ENCODE measurements around the gene JAKMIP1.

Gene JAKMIP1

DNA sequence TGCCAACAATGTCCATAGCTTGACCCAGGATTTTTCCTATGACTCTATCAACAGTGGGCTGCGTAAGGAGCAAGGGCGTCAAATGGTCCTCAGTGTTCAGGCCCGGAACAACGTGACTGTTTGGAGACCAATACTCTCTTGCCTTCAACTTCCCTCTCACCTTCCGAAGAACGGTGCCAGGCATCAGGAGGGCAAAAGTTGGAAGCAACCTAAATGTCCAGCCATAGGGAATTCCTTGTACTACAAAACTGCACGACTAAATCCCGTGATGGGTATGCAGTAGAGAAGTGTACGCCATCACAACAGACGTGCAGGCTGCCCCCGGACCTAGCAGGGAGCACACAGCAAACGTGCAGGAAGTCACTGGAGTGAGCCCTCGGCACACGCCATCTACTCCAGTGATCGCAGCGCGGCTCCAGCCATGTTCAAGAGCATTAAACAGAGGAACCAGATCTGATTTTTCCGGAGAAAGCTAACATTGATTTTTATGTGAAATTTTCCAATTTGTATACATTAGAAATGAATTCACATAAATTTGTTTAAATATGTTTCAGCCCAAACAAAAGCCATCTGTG lies 79.0 kb downstream of the JAKMIP1 start:
- DNase-seq (ENCODE audit: low spot score) = no peak

DNA sequence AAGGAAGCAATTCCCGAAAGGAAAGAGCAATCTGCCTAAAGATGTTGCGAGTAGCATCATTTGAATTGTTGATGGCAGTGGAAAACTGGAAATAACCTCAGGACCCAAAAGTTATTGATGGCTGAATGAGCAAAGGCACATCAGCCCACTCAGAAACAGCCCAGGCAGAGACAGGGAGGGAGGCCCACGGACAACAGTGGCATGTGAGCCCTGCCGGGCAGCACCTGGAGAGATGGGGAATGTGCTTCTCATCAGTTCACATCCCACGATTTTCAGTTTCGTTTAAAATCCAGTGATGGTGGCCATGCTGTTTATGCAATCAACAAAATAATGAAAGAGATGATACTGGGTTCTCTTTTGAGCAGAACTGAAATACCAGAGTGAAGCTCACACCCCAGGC lies 80.0 kb downstream of the JAKMIP1 start:
- DNase-seq (ENCODE audit: low spot score) = no peak

DNA sequence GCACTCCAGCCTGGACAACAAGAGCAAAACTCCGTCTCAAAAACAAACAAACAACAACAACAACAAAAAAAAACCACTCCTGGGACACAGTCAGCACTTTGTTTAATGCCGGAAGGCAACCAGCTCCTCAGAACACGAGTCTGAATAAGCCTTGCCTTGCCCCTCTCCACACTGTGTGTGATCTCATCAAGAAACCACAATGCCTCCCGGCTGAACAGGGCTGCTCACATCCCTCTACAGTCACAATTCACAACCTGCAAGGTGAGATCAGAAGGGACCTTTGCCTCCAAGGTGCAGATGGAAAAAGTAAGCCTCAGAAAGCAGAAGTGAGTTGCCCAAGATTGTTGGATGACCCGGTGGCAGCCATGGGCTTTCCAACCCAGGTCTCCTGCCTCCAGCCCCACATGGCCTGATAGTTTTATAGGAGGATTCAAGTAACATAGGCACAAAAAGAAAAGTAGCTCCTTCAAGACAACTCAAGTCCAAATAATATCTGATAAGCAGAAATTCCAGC lies 80.8 kb downstream of the JAKMIP1 start:
- no peak for DNase-seq (ENCODE audit: low spot score)

DNA sequence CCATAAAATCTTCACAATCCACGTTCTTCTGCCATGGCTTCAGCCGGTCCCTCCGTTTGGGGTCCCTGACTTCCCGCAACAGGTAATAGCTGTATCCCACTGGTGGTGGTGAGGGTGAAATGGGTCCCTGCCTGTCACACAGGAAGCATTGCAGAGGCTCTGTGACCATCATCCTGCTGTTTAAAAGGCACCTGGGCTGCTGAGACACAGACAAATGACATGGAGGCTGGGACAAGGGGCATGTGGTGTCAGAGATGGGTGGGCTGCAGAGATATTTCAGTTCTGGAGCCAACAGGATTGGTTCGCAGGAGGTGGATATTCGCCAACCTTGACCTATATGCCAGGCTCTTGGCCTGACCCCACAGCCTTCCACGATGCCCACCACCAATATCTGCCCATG lies 82.1 kb downstream of the JAKMIP1 start:
- no peak for DNase-seq (ENCODE audit: low spot score)

DNA sequence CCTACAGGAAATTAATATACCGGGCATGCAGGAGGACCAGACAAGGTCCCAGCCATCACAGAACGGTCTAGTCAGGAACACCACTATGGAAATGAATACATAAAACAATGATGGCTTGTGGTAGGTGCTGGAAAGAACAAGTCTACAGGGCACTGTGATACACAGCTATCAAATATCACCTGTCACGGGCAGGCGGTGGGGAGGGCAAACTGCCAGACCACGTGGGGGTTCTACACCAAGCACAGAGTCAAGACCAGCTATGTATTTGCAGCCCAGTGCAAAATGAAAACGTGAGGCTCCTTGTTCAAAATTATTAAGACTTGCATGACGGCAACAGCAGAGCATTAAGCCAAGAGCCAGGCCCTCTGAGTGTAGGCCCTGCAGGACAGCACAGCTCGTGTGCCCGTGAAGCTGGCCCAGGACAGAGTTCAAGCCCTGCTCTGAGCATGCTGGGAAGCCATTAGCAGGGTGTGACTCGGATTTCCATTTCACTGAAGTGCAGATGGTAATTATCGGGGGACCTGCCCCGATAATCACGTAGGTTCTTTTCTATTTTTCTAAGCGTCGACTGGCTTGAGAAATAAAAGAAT lies 83.6 kb downstream of the JAKMIP1 start:
- DNase-seq (ENCODE audit: low spot score) = no peak

DNA sequence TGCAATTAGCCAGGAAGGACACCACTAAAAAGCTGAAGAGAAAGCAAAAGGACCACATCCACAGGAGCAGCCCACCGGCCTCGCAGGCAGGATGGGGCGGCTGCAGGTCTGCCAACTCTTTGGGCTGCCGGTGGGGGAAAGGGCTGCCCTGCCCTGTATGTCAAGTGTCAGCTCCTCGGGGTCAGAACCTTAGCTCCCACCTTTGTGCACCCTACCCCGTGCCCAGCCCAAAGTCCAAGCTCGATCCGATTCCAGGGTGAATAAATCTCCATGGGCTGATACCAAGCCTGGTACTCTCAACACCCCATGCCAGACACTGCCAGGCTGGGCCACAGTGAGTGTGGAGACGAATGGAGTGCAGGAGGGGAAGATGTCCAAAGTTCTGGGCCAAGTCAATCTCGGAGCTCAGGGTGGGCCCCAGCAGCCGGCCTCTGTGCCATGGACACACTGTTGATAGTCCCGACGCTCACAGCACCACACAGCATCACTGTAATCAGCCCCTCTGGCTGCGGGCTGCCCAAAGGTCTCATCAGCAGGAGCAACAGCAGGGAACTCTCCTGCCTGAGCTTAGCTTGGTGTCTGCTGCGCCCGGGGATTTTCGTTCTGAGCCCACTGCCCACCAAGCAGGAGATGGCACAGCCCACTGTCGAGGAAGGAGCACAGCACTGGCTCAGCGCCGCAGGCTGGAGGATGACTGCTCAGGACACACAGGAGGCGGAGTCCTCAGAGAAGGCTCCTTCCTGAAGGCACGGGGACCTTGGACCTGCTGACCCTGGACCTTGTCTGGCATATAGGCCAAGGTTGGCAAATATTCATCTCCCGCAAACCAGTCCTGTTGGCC lies 84.4 kb downstream of the JAKMIP1 start:
- no peak for DNase-seq (ENCODE audit: low spot score)

DNA sequence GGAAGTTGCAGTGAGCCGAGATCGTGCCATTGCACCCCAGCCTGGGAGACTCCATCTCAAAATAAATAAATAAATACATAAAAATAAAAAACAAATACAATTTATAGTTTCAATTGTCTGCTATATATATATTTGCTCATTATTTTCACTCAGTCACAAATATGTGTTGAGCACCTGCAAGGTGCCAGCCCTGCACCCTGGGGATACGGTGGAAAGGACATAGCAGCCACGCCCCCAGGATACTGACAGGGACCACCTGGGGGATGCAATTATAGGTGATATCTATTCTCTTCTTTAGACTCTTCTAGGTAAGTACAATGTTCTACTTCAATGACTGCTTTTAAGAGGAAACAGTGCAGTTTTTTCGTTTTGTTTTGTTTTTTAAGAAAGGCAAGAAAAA lies 85.0 kb downstream of the JAKMIP1 start:
- no peak for DNase-seq (ENCODE audit: low spot score)

DNA sequence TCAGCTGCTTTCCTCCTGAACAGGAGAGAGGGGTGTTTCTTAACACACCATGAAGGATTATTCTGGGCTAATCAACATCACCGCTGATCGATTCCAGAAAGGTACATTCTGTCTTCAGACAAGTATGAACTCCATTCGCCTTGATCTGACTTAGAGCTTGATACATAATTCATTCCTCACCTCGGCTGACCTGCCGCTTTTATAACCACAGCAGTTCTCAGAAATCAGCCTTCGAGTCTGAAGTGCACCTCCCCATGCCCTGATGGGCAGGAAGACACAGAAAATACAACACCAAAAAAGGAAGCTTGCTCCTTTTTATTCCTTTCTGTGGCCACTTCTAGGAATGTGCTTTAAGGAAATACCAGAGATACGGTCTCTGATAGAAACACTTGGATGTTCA lies 85.7 kb downstream of the JAKMIP1 start:
- no peak for DNase-seq (ENCODE audit: low spot score)

DNA sequence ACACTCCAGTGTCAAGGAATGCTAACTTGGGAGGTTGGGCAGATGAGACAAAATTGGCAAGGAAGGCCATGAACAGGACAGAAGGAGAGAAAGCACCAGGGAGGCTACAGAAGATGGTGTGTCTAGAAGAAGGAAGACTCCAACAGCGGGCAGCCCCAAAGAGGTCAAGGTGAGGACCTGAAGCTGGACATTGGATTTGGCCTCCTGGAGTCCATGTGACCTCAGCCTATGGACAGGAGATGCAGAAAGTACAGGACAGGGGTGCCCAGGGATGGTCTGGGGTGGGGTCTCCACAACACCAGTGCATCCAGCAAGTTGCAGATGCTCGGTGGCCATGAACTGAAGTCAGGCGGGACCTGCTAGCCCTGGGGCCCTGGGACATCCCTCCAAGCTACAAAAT lies 86.2 kb downstream of the JAKMIP1 start:
- DNase-seq (ENCODE audit: low spot score) = no peak

DNA sequence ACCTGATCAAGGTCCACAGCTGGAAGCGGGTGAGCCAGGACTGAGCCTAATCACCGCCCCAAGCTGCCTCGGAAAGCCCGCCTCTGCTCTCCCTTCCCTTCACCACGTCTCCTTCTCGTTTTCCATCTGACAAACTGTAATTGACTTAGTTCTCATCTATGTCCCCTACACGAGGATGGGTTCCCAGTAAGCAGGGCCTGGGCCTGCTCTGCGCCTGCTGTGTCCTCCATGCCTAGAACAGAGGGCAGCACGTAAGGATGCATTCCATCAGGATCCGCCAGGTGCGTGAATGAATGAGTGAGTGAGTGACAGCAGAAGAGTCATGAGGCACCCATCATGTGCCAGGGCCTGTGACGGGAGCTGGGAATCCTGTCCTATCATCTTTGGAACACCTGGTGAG lies 86.7 kb downstream of the JAKMIP1 start:
- DNase-seq (ENCODE audit: low spot score) = no peak

DNA sequence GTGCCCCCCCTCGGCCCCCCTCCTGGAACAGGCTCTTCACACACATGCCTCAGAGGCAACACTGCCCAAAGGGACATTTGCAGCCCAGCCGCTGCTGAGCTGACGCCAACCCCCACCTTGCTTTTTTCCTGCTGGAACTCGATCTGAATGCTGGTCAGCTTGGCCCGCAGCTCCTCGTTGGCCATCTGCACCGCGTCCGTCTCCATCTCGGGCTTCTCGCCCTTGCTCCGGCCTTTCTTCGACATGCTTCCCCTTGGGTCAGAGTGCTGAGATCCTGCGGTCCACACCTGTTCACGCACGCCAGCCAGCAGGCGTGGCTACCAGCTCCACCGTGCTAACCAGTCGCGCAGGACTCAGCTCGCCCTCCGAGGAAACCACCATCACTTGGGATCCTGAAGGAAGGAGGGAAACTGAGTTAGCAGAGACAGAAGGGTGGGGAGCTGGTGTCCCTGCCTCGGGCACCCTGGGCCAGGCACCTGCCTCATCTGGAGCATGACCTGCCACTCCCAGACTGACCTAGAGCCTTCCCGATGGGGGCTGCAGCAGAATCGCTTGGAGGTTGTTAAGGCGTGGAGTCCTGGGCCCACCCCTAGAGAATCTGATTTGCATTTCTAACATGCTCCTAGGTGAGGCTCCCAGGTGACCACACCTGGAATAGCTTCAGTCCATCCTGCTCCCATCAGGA lies 87.6 kb downstream of the JAKMIP1 start:
- no peak for DNase-seq (ENCODE audit: low spot score)

DNA sequence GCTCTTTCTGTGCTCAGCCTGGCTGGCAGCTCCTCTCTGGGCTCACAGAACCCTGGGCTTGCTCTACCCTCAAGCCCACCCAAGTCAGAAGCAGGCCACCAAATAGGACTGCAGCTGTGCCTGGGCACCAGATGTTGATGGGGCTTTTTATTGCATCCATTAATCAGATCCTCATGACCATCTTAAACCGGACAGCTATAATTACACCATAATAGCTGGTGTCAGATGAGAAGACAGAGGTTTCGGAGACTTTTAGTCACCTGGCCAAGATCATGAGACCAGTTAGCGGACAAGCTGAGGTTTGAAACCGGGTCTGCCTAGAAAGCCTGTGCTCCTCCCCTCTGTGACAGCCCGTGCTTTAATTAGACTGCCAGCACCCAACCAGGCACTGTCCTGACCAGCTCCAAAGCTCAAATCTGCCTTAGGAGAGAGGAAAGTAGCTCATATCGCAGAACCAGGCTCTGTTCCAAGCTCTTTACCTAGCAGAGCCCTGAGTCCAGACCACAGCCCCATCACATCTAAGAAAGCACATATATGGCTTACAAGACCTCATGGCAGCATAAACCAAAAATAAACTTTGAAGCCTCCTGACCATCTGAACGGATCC lies 88.9 kb downstream of the JAKMIP1 start:
- DNase-seq (ENCODE audit: low spot score) = no peak

DNA sequence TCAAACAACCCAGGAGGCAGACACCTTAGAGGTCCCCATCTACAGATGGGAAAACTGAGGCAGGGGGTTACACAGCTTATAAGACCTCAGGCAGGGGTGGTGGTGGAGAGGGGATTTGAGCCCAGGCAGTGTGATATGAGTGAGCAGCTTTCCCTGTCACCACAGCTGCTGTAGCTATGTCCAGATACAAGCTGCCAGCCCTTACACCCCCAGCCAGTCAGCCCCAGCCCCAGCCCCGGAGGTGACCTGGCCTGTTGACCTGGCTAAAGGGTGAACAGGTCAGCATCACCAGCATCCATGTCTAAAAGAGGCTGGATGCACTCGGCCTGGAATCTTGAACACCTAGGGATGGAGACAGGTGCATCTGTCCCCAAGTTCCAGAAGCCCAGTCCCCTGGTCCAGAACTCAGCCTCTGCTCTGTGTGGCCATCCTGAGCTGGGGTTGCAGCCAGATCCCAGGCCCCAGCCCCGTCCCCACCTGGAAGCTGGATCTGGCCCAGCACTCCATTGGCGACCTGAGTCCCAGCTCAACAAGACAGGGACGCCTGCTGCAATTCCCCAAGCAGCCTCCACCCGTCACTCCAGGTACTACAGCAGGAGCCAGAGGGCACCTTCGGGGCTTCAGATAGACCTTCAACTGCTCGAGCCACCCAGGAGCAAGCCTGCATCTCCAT lies 89.5 kb downstream of the JAKMIP1 start:
- DNase-seq (ENCODE audit: low spot score) = no peak

DNA sequence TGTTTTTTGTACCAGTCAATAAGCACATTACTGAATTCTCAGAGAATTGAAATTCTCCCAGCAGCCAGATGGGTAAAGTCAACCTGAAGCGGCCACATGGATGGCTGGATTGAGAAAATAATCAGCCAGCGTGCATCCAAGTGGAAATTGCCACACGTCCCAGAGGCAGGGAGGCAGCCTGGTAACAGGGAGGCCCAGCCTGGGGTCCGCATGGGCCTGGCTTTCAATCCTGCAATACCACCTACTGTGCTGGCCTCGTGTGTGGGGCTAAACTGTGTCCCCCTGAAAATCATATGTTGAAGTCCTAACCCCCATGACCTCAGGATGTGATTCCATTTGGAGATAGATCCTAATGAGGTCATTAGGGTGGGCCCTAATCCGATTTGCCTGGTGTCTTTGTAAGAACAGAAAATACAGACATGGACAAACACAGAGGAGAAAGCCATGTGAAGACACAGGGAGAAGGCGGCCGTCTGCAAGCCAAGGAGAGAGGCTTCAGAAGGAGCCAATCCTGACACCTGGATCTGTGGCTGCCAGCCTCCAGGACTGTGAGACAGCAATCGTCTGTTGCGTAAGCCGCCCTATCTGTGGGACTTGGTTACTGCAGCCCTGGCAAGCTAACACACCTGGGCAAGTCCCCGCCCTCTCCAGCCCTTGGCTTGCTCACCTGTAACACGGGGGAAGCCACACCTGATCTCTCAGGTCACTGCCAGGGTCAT lies 90.3 kb downstream of the JAKMIP1 start:
- peak; percentile 67 for DNase-seq (ENCODE audit: low spot score)

DNA sequence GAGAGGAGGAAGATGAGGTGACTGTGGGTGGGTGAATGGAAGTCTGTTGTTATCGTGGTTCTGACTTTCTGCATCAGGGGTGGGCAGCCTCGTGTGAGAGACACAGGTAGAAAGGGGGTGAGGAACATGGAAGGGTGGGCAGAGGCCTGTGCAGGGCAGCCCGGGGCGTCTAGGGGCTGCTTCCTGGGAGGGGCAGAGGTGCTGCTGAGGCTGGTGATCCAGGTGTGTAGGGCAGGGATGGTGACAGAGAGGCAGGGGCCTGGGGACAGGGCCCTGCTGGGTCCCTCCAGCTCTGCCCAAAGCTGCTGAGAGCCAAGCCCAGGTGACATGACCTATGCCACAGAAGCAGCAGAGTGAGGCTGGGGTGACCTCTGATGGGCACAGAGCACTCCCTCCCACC lies 92.5 kb downstream of the JAKMIP1 start:
- no peak for DNase-seq (ENCODE audit: low spot score)

DNA sequence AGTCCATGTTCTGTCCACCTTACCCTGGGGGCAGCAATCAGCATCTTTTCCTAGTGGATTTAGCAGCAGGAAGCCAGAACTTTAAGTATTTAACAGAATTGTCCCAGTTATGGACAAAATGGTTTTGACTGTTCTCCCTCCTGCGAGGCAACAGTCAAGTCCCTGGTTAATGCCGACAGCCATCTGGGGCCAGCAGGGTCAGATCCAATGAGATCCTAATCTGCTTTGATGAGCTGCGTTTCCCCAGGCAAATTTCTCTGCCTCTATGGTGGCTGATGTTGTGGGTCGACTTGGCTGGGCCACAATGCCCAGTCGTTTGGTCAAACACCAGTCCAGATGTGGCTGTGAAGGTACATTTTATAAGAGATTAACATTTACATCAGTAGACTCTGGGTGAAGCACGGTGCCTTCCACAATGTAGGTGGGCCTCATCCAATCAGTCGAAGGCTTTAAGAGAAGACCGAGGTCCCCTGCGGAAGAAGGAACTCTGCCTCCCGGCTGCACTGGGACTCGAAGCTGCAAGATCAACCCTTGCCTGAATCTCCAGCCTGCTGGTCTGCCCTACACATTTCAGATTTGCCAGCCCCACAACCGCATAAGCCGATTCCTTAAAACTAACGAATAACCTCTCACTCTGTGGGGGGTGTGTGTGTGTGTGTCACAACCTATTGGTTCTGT lies 93.1 kb downstream of the JAKMIP1 start:
- DNase-seq (ENCODE audit: low spot score) = no peak

DNA sequence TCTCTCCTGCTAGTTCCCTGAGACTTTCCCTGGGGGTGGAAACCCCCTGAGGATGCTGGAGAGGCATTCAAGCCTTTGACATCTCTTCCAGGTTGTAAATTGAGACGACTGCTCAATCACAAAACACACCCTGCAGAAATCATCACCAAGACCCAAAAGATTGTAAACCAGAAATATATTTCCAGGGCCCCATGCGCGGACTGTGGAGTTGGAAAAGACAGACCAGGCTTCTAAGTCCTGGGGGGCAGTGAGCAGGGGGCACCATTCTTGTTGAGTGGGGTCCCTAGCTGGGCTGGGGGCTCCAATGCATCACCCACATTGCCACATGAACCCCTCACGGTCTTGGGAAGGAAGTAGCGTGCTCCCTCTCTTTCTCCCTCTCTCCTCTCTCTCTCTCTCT lies 94.2 kb downstream of the JAKMIP1 start:
- DNase-seq (ENCODE audit: low spot score) = no peak

DNA sequence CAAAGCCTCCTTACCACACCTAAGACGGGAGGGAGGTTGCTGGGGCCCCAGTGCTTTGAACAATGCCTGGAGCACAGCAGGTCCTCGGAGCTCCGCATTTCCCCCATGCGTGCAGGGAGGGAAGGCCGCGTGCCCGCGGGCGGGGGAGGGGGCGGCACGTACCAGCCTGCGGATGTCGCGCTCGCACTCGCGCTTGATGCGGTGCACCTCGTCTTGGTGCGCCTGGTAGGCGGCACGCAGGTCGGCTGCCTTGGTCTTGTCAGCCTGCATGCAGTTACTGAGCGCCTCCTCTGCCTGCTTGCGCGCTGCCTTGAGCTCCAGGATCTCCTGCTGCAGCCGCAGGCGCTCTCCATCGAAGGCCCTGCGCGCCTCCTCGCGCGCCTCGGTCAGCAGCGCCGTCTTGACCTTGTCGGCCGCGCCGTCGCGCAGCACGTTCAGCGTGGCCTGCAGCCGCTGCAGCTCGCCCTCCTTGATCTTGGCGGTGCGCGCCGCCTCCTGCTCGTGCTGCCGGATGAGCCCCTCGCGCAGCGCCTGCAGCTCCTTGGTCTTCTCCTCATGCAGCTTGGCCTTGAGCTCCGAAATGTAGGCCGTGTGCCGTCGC lies 94.9 kb downstream of the JAKMIP1 start:
- DNase-seq (ENCODE audit: low spot score) = no peak

DNA sequence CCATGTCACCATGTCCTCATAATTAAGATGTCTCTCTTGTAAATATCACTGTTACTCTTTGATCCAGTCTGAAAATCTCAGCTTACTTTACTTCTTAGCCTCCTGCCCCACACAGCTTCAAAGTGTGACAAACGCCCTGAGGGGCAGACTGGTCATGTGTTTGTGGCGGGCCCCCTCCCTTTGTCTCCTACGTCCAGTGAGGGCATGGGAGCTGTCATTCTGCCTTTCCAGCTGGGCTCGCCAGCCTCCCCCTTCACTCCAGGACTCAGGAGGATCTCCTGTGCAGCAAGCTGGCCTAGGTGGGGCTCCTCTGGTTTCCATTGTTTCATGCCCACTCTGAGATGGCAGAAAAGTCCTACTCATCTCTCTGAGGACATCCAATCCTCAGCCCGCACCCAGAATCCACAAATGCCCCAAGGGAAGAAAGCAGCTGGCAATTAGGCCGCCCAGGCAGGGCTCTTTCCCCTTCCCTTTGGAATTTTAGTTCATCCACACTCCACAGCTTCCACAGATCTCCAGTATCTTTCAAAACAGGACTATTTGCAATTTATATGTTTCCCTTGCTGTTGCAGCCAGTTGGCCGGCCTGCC lies 95.7 kb downstream of the JAKMIP1 start:
- DNase-seq (ENCODE audit: low spot score) = no peak

All from SK-N-DZ (cell line).